Measurements from ENCODE around the gene MEMO1.
"Not testable (repeated sequence)": the region's sequence is repeated elsewhere in the genome, so short reads cannot be mapped to it uniquely, and the experiment has no call there.

Gene MEMO1

GRCh38 chr2:31978436-31978835 lies 32.4 kb downstream of the MEMO1 start:
- in situ Hi-C loops (cut with HindIII; ENCODE audit: low sequenced_read_pairs) = no loop called here
- DNase-seq (ENCODE audit: low read depth, low spot score) = no peak
- no peak overlapping the region for H3K4me3 ChIP-seq (ENCODE audit: low read depth, low read length)
- TF ChIP-seq, protein P1, sequence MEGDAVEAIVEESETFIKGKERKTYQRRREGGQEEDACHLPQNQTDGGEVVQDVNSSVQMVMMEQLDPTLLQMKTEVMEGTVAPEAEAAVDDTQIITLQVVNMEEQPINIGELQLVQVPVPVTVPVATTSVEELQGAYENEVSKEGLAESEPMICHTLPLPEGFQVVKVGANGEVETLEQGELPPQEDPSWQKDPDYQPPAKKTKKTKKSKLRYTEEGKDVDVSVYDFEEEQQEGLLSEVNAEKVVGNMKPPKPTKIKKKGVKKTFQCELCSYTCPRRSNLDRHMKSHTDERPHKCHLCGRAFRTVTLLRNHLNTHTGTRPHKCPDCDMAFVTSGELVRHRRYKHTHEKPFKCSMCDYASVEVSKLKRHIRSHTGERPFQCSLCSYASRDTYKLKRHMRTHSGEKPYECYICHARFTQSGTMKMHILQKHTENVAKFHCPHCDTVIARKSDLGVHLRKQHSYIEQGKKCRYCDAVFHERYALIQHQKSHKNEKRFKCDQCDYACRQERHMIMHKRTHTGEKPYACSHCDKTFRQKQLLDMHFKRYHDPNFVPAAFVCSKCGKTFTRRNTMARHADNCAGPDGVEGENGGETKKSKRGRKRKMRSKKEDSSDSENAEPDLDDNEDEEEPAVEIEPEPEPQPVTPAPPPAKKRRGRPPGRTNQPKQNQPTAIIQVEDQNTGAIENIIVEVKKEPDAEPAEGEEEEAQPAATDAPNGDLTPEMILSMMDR (IDR thresholded peaks at IDR 0.05; ENCODE audit: low read depth, low read length) = no peak

- H3K4me3 ChIP-seq (ENCODE audit: low read depth, low read length) = no peak overlapping the region
- TF ChIP-seq, protein P1 (IDR thresholded peaks at IDR 0.05; ENCODE audit: low read depth, low read length) = no peak
- in situ Hi-C loops (cut with HindIII; ENCODE audit: low sequenced_read_pairs) = no loop called here
- DNase-seq (ENCODE audit: low read depth, low spot score) = no peak
Observed at GRCh38 chr2:31973665-31974064, 37.1 kb downstream of the MEMO1 start.

- in situ Hi-C loops (cut with HindIII; ENCODE audit: low sequenced_read_pairs) = no loop called here
- no peak overlapping the region for H3K4me3 ChIP-seq (ENCODE audit: low read depth, low read length)
- TF ChIP-seq, protein P1 (IDR thresholded peaks at IDR 0.05; ENCODE audit: low read depth, low read length) = no peak
- no peak for DNase-seq (ENCODE audit: low read depth, low spot score)
Observed at GRCh38 chr2:31972059-31972458, 38.7 kb downstream of the MEMO1 start.

DNA sequence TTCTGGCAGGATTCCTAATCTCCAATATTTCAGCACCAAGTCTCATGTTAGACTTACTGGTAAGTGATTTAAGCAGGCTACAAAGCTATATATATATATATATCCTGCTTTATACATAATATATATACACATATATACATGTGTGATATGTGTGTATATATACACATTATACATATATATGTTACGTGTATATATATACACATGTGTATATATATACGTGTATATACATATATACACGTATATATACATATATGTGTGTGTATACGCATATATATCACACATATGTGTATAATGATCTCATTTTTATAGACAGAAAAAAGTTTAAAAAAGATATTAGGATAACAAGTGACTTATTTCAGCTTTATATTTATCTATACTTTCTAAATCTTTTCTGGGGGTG lies 41.6 kb downstream of the MEMO1 start:
- in situ Hi-C loops (cut with HindIII; ENCODE audit: low sequenced_read_pairs) = no loop called here
- TF ChIP-seq, protein P1 (IDR thresholded peaks at IDR 0.05; ENCODE audit: low read depth, low read length) = no peak
- no peak for DNase-seq (ENCODE audit: low read depth, low spot score)
- H3K4me3 ChIP-seq (ENCODE audit: low read depth, low read length) = no peak overlapping the region

DNA sequence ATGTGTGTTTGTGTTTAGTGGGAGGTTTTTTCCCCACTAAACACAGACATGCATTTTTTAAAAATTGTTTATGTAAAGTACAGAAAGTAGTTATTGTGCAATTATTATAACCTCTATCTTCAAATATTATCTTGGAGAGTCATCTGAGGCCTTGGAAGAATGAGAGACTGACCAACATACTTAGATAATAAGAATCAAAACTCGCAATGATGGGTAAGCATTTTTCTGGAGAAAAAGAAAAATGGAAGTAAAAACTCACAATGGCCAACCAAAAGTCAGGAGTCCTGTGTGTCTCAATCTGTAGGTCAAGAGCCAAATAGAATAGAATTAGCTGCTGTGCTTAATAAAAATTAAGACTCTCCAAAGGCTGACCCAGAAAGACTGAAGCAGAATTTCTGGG lies 43.0 kb downstream of the MEMO1 start:
- DNase-seq (ENCODE audit: low read depth, low spot score) = no peak
- in situ Hi-C loops (cut with HindIII; ENCODE audit: low sequenced_read_pairs) = no loop called here
- TF ChIP-seq, protein P1 (IDR thresholded peaks at IDR 0.05; ENCODE audit: low read depth, low read length) = no peak
- H3K4me3 ChIP-seq (ENCODE audit: low read depth, low read length) = no peak overlapping the region

GRCh38 chr2:31966402-31966801 lies 44.4 kb downstream of the MEMO1 start:
- in situ Hi-C loops (cut with HindIII; ENCODE audit: low sequenced_read_pairs); H3K4me3 ChIP-seq (ENCODE audit: low read depth, low read length); DNase-seq (ENCODE audit: low read depth, low spot score): not testable (repeated sequence)

DNA sequence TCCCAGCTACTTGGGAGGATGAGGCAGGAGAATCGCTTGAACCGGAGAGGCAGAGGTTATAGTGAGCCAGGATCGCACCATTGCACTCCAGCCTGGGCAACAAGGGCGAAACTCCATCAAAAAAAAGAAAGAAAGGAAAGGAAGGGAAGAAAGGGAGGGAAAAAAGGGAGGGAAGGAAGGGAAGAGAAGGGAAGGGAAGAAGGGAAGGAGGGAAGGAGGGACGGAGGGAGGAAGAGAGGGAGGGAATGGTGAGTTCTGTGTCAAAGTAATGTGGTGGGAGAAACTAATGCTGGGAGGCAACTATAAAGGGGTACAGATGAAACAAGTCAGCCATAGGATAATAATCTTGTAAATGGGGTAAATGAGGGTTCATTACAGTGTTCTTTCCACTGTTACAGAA lies 45.7 kb downstream of the MEMO1 start:
- H3K4me3 ChIP-seq (ENCODE audit: low read depth, low read length) = no peak overlapping the region
- no peak for DNase-seq (ENCODE audit: low read depth, low spot score)
- TF ChIP-seq, protein P1 (IDR thresholded peaks at IDR 0.05; ENCODE audit: low read depth, low read length) = no peak
- in situ Hi-C loops (cut with HindIII; ENCODE audit: low sequenced_read_pairs) = no loop called here
